NT2/D1 (cell line): ENCODE data around the gene NFYC.

Experiments
- SUZ12 ChIP-seq: IDR thresholded peaks from 2 replicates; pipeline ENCODE4 v1.6.1; 2011; ENCODE audit not compliant: insufficient read length, insufficient read depth; ENCODE audit errors: extremely low read depth
- YY1 ChIP-seq: IDR thresholded peaks from 2 replicates; pipeline ENCODE4 v1.6.1; 2011; ENCODE audit not compliant: insufficient read length, insufficient read depth
- ZNF274 ChIP-seq: IDR thresholded peaks from 2 replicates; pipeline ENCODE4 v1.6.1; 2011; ENCODE audit warnings: mild to moderate bottlenecking, low read depth, low read length

DNA sequence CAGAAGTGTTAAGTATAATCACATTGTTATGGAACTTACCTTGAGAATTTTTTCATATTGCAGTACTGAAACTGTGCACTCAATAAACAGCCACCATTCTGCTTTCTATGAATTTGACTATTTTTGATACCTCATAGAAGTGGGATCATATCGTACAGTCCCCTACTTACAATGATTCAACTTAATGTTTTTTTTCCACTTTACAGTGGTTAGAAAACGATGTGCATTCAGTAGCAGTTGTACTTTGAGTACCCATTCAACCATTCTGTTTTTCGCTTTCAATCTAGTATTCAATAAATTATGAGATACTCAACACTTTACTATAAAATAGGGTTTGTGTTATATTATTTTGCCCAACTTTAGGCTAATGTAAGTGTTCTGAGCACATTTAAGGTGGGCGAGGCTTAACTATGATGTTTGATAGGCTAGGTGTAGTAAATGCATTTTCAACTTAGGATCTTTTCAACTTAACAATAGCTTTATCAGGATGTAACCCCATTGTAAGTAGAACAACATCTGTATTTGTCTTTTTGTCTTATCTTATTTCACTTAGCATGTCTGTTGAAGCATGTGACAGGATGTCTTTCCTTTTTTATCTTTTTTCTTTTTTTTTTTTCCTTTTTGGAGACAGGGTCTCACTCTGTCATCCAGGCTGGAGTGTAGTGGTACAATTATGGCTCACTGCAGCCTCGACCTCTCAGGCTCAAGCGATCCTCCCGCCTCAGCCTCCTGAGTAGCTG is 49.7 kb downstream of the NFYC start:
- TF ChIP-seq ZNF274 (no peak), YY1 (no peak), SUZ12 (no peak)
